IPS DF 19.7 (cell line): Measurements from ENCODE around the gene KRTAP10-9.

Experiments used
- DNase-seq: peaks from one replicate; pipeline ENCODE4 v3.0.0-alpha.2; 2013; ENCODE audit warnings: low read depth, low spot score

KRTAP10-9 gene

GRCh38 chr21:44664691-44665090, 37.8 kb downstream of the KRTAP10-9 start:
- no peak for DNase-seq

- no peak for DNase-seq
Observed at GRCh38 chr21:44666401-44667320, 39.8 kb downstream of the KRTAP10-9 start, which contains the start of gene KRTAP12-2. KRTAP12-2 (minus strand) TSS chr21:44666927; CDS start chr21:44666886, 41 bp downstream.

- no peak for DNase-seq
Observed at GRCh38 chr21:44667612-44668011, 40.7 kb downstream of the KRTAP10-9 start.

GRCh38 chr21:44670642-44671432, 43.9 kb downstream of the KRTAP10-9 start:
- DNase-seq, result no peak

GRCh38 chr21:44671911-44672310, 45.0 kb downstream of the KRTAP10-9 start:
- no peak for DNase-seq

- DNase-seq, result no peak
Observed at GRCh38 chr21:44677881-44678280, 51.0 kb downstream of the KRTAP10-9 start.
